Neutrophil (primary cell): Measurements from ENCODE around the gene LRFN2.

Experiments used
- H3K27ac ChIP-seq: fragments of 200-600 bp; sonication (generic); 2 replicates; pipeline ENCODE4 v1.5.1; 2016; ENCODE audit warnings: mild to moderate bottlenecking, moderate library complexity
- H3K27me3 ChIP-seq: fragments of 200-600 bp; sonication (generic); 2 replicates; pipeline ENCODE4 v1.6.0; 2016; ENCODE audit warnings: mild to moderate bottlenecking
- H3K36me3 ChIP-seq: fragments of 200-600 bp; sonication (generic); 2 replicates; pipeline ENCODE4 v1.5.1; 2017
- H3K4me1 ChIP-seq, 2 experiments: fragments of 200-600 bp in 1 of 2; sonication (generic) in 1 of 2; 1 replicate in 1 of 2; 2 replicates in 1 of 2; pipeline versions ENCODE4 v1.5.1 to v1.6.1; 2013 to 2016; ENCODE audit warnings: low read depth in 1 of 2, low read length in 1 of 2, mild to moderate bottlenecking in 1 of 2, moderate library complexity in 1 of 2; ENCODE audit not compliant: control insufficient read depth in 1 of 2, insufficient read depth in 1 of 2
- H3K4me3 ChIP-seq, 2 experiments: fragments of 200-600 bp in 1 of 2; sonication (generic) in 1 of 2; 1 replicate in 1 of 2; 2 replicates in 1 of 2; pipeline ENCODE4 v1.5.1; 2013 to 2016; ENCODE audit warnings: low read depth in 1 of 2, low read length in 1 of 2, mild to moderate bottlenecking in 1 of 2, moderate library complexity in 1 of 2
- H3K9me3 ChIP-seq: fragments of 200-600 bp; sonication (generic); 2 replicates; pipeline ENCODE4 v1.5.1; 2016
- CTCF ChIP-seq: fragments of 200-600 bp; sonication (generic); IDR thresholded peaks from 2 replicates; pipeline ENCODE4 v1.5.1; 2016; ENCODE audit warnings: antibody characterized with exemption

Gene LRFN2

DNA sequence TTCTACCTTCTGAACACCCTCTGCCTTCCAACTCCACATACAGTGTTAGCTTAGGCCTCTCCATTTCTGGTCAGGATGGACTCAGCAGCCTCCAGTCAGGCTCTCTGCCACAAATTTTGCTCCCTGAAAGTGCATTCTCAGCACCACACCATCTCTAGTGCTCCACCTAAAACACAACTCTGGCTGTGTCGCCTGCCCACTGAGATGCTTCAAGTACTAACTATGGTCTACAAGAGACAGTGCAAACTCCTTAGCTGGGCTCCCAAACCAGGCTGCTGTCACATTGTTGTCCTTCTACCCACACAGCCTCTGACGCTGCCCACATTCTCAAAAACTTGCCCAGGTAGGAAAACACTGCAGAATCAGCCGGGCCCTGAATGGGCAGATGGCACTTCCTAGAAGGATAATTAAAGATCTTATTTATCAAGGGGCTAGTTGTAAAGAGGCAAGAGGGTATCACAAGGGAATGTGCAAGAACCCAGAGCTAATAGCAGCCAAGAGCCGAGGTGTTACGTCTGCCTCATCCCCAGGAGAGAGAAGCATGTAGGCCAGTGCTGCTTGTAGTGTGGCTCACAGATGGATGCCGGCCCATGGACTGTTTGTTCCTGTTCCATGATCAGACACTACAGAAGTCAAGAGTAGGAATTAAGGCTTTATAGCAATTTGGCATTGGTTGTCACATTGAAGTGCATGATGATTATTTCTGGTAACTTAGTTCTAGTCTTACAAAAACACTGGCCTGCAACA is 189.7 kb downstream of the LRFN2 start:
- Histone ChIP-seq H3K36me3 (no peaks in the 10 kb centered on the region), H3K9me3 (no peaks in the 10 kb centered on the region), H3K27me3 (no peaks in the 10 kb centered on the region)

DNA sequence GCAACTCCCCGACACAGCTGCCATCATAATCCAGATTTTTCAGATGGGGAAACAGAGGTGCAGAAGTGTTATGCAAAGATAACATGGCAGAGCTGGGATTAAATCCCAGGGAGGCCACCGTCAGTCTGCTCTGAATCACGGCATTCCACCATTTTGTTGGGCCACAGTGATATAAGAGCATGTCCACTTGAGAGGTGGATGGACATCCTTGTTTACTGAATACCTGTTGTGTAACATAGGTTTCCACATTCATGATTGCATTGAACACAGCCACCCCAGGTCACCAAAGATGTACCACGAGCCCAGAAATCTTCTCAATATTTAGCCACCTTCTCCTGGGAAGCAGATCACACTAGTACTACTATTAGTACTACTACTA is 191.5 kb downstream of the LRFN2 start:
- TF ChIP-seq CTCF = no peak
- no peak overlapping the region for H3K4me3 ChIP-seq
- no peaks in the 10 kb centered on the region for H3K27me3 ChIP-seq
- no peaks in the 10 kb centered on the region for H3K9me3 ChIP-seq
- no peak overlapping the region for H3K27ac ChIP-seq
- no peaks in the 10 kb centered on the region for H3K36me3 ChIP-seq
- no peaks in the 10 kb centered on the region for H3K4me1 ChIP-seq

More for the DNA sequence above, 189.7 kb downstream of the LRFN2 start:
- no peak overlapping the region for H3K4me3 ChIP-seq
- H3K27ac ChIP-seq = no peak overlapping the region
- H3K4me1 ChIP-seq = no peaks in the 10 kb centered on the region
- no peak for TF ChIP-seq CTCF

GRCh38 chr6:40395066-40395697 is 192.0 kb downstream of the LRFN2 start:
- no peaks in the 10 kb centered on the region for H3K36me3 ChIP-seq
- TF ChIP-seq CTCF = no peak
- H3K27me3 ChIP-seq = no peaks in the 10 kb centered on the region
- no peaks in the 10 kb centered on the region for H3K4me1 ChIP-seq
- H3K9me3 ChIP-seq = no peaks in the 10 kb centered on the region
- H3K4me3 ChIP-seq = no peak overlapping the region
- H3K27ac ChIP-seq = no peak overlapping the region

DNA sequence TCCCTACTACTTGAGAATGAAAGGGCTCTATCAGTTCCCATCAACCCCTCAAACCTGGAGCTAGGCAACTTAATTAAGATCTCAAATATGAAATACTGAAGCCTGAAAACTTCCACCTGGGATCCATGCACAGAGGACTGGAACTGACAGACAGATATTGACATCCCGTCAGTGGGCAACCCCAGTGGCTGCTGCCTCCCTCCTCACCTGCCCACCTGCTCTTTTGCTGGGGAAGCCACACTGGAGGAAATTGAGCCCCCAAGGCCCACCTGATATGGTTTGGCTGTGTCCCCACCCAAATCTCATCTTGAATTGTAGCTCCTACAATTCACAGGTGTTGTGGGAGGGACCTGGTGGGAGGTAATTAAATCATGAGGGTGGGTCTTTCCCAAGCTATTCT is 192.8 kb downstream of the LRFN2 start:
- no peak for TF ChIP-seq CTCF
- Histone ChIP-seq H3K4me3 (no peak overlapping the region), H3K9me3 (no peaks in the 10 kb centered on the region), H3K36me3 (no peaks in the 10 kb centered on the region), H3K27me3 (peaks cover under 1% of the 10 kb centered on the region), H3K4me1 (no peaks in the 10 kb centered on the region), H3K27ac (no peak overlapping the region)

DNA sequence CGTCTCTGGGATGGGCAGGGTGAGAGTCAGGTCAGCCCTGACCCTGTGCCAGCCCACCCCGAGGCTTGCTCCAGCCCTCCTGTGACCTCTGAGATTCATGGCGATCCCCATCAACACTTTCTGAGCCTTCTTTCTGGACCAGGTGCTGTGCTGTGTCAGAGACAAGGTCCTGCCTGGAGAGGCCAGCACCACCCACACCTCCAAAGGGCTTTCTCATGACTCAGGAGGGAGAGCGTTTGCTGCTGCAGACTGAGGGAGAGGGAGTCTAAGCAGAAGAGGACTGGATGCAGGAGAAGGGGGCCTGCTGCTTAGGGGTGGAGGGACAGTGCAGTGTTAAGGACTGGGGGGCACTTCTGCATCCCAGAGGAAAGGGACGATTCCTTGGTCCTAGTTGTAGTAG is 193.5 kb downstream of the LRFN2 start:
- no peak for TF ChIP-seq CTCF
- H3K4me3 ChIP-seq = no peak overlapping the region
- H3K9me3 ChIP-seq = no peaks in the 10 kb centered on the region
- H3K27me3 ChIP-seq = peaks cover 6% of the 10 kb centered on the region
- no peaks in the 10 kb centered on the region for H3K36me3 ChIP-seq
- H3K27ac ChIP-seq = no peak overlapping the region
- H3K4me1 ChIP-seq = no peaks in the 10 kb centered on the region
